ENCODE measurements around the gene HAP1.

Gene HAP1

DNA sequence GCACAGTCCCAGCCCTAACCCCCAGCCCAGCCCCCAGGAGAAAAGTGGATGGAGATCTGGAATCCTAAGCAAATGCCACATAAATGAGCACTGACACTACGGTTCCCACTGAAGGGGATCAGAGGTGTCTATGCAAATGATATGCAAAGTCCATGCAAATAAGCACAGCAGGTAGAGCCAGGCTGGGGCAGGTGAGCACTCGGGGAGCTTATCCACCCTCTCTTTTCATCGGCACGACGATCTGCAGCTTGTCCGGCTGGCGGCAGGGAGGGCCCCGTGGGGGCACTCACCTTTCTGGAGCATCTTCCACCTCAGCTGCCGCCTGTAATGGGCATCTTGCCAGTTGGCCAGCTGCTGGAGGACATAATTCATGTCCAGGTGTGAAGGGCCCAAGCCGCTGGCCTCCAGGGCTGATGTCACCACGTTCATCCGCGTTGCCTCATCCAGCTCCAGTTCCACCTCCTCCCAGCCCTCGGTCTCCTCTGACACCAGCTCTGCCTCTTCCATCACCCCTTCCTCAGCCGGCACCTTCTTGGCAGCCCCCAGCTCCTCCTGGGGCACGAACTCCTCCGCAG, 9.9 kb downstream of the HAP1 start:
- no peak for TF ChIP-seq EZH2 (IDR thresholded peaks at IDR 0.05; ENCODE audit: borderline replicate concordance, low read length)
- TF ChIP-seq, protein P1, sequence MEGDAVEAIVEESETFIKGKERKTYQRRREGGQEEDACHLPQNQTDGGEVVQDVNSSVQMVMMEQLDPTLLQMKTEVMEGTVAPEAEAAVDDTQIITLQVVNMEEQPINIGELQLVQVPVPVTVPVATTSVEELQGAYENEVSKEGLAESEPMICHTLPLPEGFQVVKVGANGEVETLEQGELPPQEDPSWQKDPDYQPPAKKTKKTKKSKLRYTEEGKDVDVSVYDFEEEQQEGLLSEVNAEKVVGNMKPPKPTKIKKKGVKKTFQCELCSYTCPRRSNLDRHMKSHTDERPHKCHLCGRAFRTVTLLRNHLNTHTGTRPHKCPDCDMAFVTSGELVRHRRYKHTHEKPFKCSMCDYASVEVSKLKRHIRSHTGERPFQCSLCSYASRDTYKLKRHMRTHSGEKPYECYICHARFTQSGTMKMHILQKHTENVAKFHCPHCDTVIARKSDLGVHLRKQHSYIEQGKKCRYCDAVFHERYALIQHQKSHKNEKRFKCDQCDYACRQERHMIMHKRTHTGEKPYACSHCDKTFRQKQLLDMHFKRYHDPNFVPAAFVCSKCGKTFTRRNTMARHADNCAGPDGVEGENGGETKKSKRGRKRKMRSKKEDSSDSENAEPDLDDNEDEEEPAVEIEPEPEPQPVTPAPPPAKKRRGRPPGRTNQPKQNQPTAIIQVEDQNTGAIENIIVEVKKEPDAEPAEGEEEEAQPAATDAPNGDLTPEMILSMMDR (IDR thresholded peaks at IDR 0.05; ENCODE audit: low read length), result no peak
- H3K36me3 ChIP-seq (ENCODE audit: insufficient read depth, low read length), result no peaks in the 10 kb centered on the region

DNA sequence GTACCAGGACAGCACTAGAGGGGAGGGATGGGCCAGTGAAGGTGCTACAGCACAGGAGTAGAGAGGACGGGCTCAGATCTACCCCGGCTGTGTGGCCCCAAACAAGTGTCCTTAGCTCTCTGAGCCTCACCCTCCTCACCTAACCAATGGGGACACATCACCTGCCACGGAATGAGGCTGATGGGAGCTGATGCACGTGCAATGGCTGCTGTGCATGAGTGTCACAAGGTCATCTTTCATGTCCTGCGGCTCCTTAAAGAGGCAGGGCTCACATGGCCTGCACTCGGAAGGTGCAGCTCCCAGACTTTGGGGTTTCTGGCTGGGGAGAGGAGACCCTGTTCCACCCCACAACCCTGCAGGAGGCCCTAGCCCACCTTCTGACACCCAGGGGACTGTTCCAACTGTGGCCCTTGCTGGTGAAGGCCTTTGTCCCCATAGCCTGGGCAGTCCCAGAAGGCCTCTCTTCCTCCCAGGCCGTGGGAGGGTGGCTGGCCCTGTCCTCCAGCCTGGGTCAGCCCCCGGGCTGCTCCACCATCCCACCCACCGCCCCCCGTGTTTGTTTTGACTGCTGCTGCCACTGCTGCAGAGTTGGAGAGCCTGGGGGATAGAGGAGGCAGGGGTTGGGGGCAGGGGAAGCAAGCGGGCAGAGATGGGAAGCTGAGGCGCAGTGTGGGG, 10.5 kb downstream of the HAP1 start:
- H3K4me3 ChIP-seq (ENCODE audit: low read depth, low read length, poor library complexity, severe bottlenecking), result no peak overlapping the region
- no peak overlapping the region for H2AFZ ChIP-seq (ENCODE audit: low read length)
- H3K9me2 ChIP-seq (ENCODE audit: low read depth, low read length), result no peaks in the 10 kb centered on the region
- H3K36me3 ChIP-seq (ENCODE audit: insufficient read depth, low read length), result no peaks in the 10 kb centered on the region
- H3K27me3 ChIP-seq (ENCODE audit: insufficient read depth, low read length), result 0 out of 2 replicates have a peak, but pooled peaks cover 7% of the 10 kb centered on the region
- no peak overlapping the region for H3K27ac ChIP-seq (ENCODE audit: low read depth, low read length, poor library complexity, severe bottlenecking)
- no peak overlapping the region for H3K4me2 ChIP-seq (ENCODE audit: low read length)
- TF ChIP-seq EZH2 (IDR thresholded peaks at IDR 0.05; ENCODE audit: borderline replicate concordance, low read length), result no peak
- TF ChIP-seq, protein P1 (IDR thresholded peaks at IDR 0.05; ENCODE audit: low read length), result no peak
- no peak overlapping the region for H3K9ac ChIP-seq (ENCODE audit: low read length)
- no peaks in the 10 kb centered on the region for H3K4me1 ChIP-seq (ENCODE audit: insufficient read depth, low read length, severe bottlenecking)
- H3F3A ChIP-seq (ENCODE audit: insufficient read depth, low read length), result no peaks in the 10 kb centered on the region
- H3K9me3 ChIP-seq (ENCODE audit: low read length), result no peaks in the 10 kb centered on the region
- H3K79me2 ChIP-seq (ENCODE audit: insufficient read depth, low read length), result no peaks in the 10 kb centered on the region
- no peaks in the 10 kb centered on the region for H4K20me1 ChIP-seq (ENCODE audit: insufficient read depth, low read length)

More for the DNA sequence above, 9.9 kb downstream of the HAP1 start:
- Histone ChIP-seq H3K4me2 (ENCODE audit: low read length) (no peak overlapping the region), H3K4me1 (ENCODE audit: insufficient read depth, low read length, severe bottlenecking) (no peaks in the 10 kb centered on the region), H3K27ac (ENCODE audit: low read depth, low read length, poor library complexity, severe bottlenecking) (no peak overlapping the region), H4K20me1 (ENCODE audit: insufficient read depth, low read length) (no peaks in the 10 kb centered on the region), H3K4me3 (ENCODE audit: low read depth, low read length, poor library complexity, severe bottlenecking) (no peak overlapping the region), H3K9me2 (ENCODE audit: low read depth, low read length) (no peaks in the 10 kb centered on the region), H3K9me3 (ENCODE audit: low read length) (no peaks in the 10 kb centered on the region), H2AFZ (ENCODE audit: low read length) (no peak overlapping the region), H3F3A (ENCODE audit: insufficient read depth, low read length) (no peaks in the 10 kb centered on the region), H3K79me2 (ENCODE audit: insufficient read depth, low read length) (no peaks in the 10 kb centered on the region), H3K9ac (ENCODE audit: low read length) (no peak overlapping the region), H3K27me3 (ENCODE audit: insufficient read depth, low read length) (0 out of 2 replicates have a peak, but pooled peaks cover 7% of the 10 kb centered on the region)

DNA sequence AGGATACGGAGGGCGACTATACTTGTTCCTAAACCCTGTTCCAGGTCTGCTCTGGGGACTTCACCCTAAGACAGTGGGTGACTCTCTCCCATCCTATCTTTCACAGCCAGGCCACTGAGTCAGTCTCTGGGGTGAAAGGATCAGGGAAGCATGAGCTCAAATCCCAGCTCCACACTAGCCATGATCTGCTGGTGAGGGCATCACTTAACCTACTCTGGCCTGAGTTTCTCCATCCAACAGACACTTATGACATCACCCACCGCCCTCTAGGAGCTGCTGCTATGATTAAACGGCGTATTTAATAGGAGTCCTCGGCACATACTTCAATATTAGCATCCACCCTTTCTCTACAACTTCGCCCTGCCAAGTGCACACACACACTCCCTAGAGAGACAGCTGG, 12.2 kb downstream of the HAP1 start:
- no peaks in the 10 kb centered on the region for H3K9me3 ChIP-seq (ENCODE audit: low read length)
- H4K20me1 ChIP-seq (ENCODE audit: insufficient read depth, low read length), result no peaks in the 10 kb centered on the region
- H3K4me2 ChIP-seq (ENCODE audit: low read length), result no peak overlapping the region

More for the DNA sequence above, 12.2 kb downstream of the HAP1 start:
- no peak for TF ChIP-seq EZH2 (IDR thresholded peaks at IDR 0.05; ENCODE audit: borderline replicate concordance, low read length)
- TF ChIP-seq, protein P1 (IDR thresholded peaks at IDR 0.05; ENCODE audit: low read length), result no peak
- Histone ChIP-seq H3K9me2 (ENCODE audit: low read depth, low read length) (no peaks in the 10 kb centered on the region), H3K4me1 (ENCODE audit: insufficient read depth, low read length, severe bottlenecking) (no peaks in the 10 kb centered on the region), H3K79me2 (ENCODE audit: insufficient read depth, low read length) (no peaks in the 10 kb centered on the region), H3K27me3 (ENCODE audit: insufficient read depth, low read length) (0 out of 2 replicates have a peak, but pooled peaks cover 7% of the 10 kb centered on the region), H3K27ac (ENCODE audit: low read depth, low read length, poor library complexity, severe bottlenecking) (no peak overlapping the region), H3F3A (ENCODE audit: insufficient read depth, low read length) (no peaks in the 10 kb centered on the region), H3K36me3 (ENCODE audit: insufficient read depth, low read length) (no peaks in the 10 kb centered on the region), H3K9ac (ENCODE audit: low read length) (no peak overlapping the region), H3K4me3 (ENCODE audit: low read depth, low read length, poor library complexity, severe bottlenecking) (no peak overlapping the region), H2AFZ (ENCODE audit: low read length) (no peak overlapping the region)
